ENCODE data around the gene ABCC1.

ABCC1 gene

GRCh38 chr16:16036359-16036792, 87.0 kb downstream of the ABCC1 start:
- Histone ChIP-seq H3K4me1 (ENCODE audit: control insufficient read depth, low read length) (peaks cover 19% of the 10 kb centered on the region), H3K36me3 (ENCODE audit: control insufficient read depth, low read length) (peaks cover 45% of the 10 kb centered on the region), H3K79me2 (ENCODE audit: control insufficient read depth, low read length) (no peaks in the 10 kb centered on the region), H3K9me3 (ENCODE audit: control insufficient read depth, insufficient read depth, low read length) (no peaks in the 10 kb centered on the region), H3K4me3 (ENCODE audit: low read length) (no peak overlapping the region), H3F3A (ENCODE audit: control insufficient read depth, insufficient read depth) (no peaks in the 10 kb centered on the region), H3K27me3 (ENCODE audit: control insufficient read depth, low read length) (no peaks in the 10 kb centered on the region), H4K20me1 (ENCODE audit: control insufficient read depth, insufficient read depth, low read depth, low read length) (no peaks in the 10 kb centered on the region), H3K27ac (ENCODE audit: low read depth, low read length) (no peak overlapping the region), H3K9me2 (replicated peaks; ENCODE audit: control insufficient read depth, low read length) (no peaks in the 10 kb centered on the region), H3K4me2 (ENCODE audit: low read length) (no peak overlapping the region)
- TF ChIP-seq CTCF (IDR thresholded peaks at IDR 0.05; ENCODE audit: low read depth, low read length, poor library complexity, severe bottlenecking) = no peak
- TF ChIP-seq EZH2phosphoT487 (IDR thresholded peaks at IDR 0.05; ENCODE audit: borderline replicate concordance, low read length) = no peak

- Histone ChIP-seq H3F3A (ENCODE audit: control insufficient read depth, insufficient read depth) (no peaks in the 10 kb centered on the region), H3K9me2 (replicated peaks; ENCODE audit: control insufficient read depth, low read length) (no peaks in the 10 kb centered on the region), H3K4me1 (ENCODE audit: control insufficient read depth, low read length) (peaks cover 16% of the 10 kb centered on the region), H4K20me1 (ENCODE audit: control insufficient read depth, insufficient read depth, low read depth, low read length) (no peaks in the 10 kb centered on the region), H3K36me3 (ENCODE audit: control insufficient read depth, low read length) (peaks cover 45% of the 10 kb centered on the region), H3K9me3 (ENCODE audit: control insufficient read depth, insufficient read depth, low read length) (no peaks in the 10 kb centered on the region), H3K4me2 (ENCODE audit: low read length) (no peak overlapping the region), H3K4me3 (ENCODE audit: low read length) (no peak overlapping the region), H3K27ac (ENCODE audit: low read depth, low read length) (no peak overlapping the region), H3K79me2 (ENCODE audit: control insufficient read depth, low read length) (no peaks in the 10 kb centered on the region), H3K27me3 (ENCODE audit: control insufficient read depth, low read length) (no peaks in the 10 kb centered on the region)
- TF ChIP-seq EZH2phosphoT487 (IDR thresholded peaks at IDR 0.05; ENCODE audit: borderline replicate concordance, low read length) (no peak), CTCF (IDR thresholded peaks at IDR 0.05; ENCODE audit: low read depth, low read length, poor library complexity, severe bottlenecking) (no peak)
Observed at GRCh38 chr16:16037521-16037920, 88.1 kb downstream of the ABCC1 start.

GRCh38 chr16:16037970-16038369, 88.6 kb downstream of the ABCC1 start:
- Histone ChIP-seq H3K27ac (ENCODE audit: low read depth, low read length) (no peak overlapping the region), H4K20me1 (ENCODE audit: control insufficient read depth, insufficient read depth, low read depth, low read length) (no peaks in the 10 kb centered on the region), H3K79me2 (ENCODE audit: control insufficient read depth, low read length) (no peaks in the 10 kb centered on the region), H3K4me3 (ENCODE audit: low read length) (no peak overlapping the region), H3F3A (ENCODE audit: control insufficient read depth, insufficient read depth) (no peaks in the 10 kb centered on the region), H3K9me2 (replicated peaks; ENCODE audit: control insufficient read depth, low read length) (no peaks in the 10 kb centered on the region), H3K36me3 (ENCODE audit: control insufficient read depth, low read length) (peaks cover 42% of the 10 kb centered on the region), H3K9me3 (ENCODE audit: control insufficient read depth, insufficient read depth, low read length) (no peaks in the 10 kb centered on the region), H3K4me2 (ENCODE audit: low read length) (no peak overlapping the region), H3K27me3 (ENCODE audit: control insufficient read depth, low read length) (no peaks in the 10 kb centered on the region), H3K4me1 (ENCODE audit: control insufficient read depth, low read length) (peaks cover 11% of the 10 kb centered on the region)
- TF ChIP-seq EZH2phosphoT487 (IDR thresholded peaks at IDR 0.05; ENCODE audit: borderline replicate concordance, low read length) (no peak), CTCF (IDR thresholded peaks at IDR 0.05; ENCODE audit: low read depth, low read length, poor library complexity, severe bottlenecking) (no peak)

Data from DOHH2 (cell line).